ENCODE data around the gene TTC28. TPM values are rescaled to one million over a fixed set of nuclear protein-coding genes. Genes with fewer than 3 reads are reported as not detected.

The TTC28 gene
- total RNA-seq, 1 donor from 2014 or later: 70.8 TPM

- TF ChIP-seq, protein P1, sequence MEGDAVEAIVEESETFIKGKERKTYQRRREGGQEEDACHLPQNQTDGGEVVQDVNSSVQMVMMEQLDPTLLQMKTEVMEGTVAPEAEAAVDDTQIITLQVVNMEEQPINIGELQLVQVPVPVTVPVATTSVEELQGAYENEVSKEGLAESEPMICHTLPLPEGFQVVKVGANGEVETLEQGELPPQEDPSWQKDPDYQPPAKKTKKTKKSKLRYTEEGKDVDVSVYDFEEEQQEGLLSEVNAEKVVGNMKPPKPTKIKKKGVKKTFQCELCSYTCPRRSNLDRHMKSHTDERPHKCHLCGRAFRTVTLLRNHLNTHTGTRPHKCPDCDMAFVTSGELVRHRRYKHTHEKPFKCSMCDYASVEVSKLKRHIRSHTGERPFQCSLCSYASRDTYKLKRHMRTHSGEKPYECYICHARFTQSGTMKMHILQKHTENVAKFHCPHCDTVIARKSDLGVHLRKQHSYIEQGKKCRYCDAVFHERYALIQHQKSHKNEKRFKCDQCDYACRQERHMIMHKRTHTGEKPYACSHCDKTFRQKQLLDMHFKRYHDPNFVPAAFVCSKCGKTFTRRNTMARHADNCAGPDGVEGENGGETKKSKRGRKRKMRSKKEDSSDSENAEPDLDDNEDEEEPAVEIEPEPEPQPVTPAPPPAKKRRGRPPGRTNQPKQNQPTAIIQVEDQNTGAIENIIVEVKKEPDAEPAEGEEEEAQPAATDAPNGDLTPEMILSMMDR (IDR thresholded peaks at IDR 0.05; ENCODE audit: unreplicated experiment): no peak
- no peak overlapping the region for H3K27ac Mint-ChIP-seq (ENCODE audit: unreplicated experiment)
- peaks cover 8% of the 10 kb centered on the region for H3K27me3 Mint-ChIP-seq (ENCODE audit: unreplicated experiment)
- H3K4me3 Mint-ChIP-seq (ENCODE audit: unreplicated experiment): no peak overlapping the region
- H3K4me1 Mint-ChIP-seq (ENCODE audit: unreplicated experiment): no peaks in the 10 kb centered on the region
- H3K9me3 Mint-ChIP-seq (ENCODE audit: unreplicated experiment): no peaks in the 10 kb centered on the region
- no peak for DNase-seq (ENCODE audit: low spot score)
- H3K36me3 Mint-ChIP-seq (ENCODE audit: low read depth, unreplicated experiment): peaks cover 22% of the 10 kb centered on the region
Observed at GRCh38 chr22:28008649-28009048, 671.0 kb downstream of the TTC28 start.

DNA sequence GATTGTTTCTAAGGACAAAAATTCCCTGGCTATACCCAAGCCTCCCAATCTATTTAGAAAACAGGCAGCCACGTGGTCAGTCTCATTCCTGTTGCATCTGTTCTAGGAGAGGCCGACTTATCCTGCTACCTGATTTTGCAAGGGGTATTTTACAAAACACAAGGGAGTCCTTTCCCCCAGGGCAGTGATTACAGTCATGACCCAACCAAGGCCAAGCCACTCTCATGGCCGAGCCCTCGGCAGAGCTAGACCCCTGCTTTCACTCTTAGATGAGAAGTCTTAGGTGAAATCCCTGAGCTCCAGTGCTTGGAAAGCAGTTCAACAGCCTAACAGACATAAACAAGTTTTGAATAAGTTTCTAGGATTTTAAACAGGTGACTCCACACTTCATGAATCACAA, 671.6 kb downstream of the TTC28 start:
- TF ChIP-seq, protein P1 (IDR thresholded peaks at IDR 0.05; ENCODE audit: unreplicated experiment): no peak
- peaks cover 22% of the 10 kb centered on the region for H3K36me3 Mint-ChIP-seq (ENCODE audit: low read depth, unreplicated experiment)
- DNase-seq (ENCODE audit: low spot score): no peak
- H3K27me3 Mint-ChIP-seq (ENCODE audit: unreplicated experiment): peaks cover 8% of the 10 kb centered on the region
- no peak overlapping the region for H3K4me3 Mint-ChIP-seq (ENCODE audit: unreplicated experiment)
- no peaks in the 10 kb centered on the region for H3K9me3 Mint-ChIP-seq (ENCODE audit: unreplicated experiment)
- H3K4me1 Mint-ChIP-seq (ENCODE audit: unreplicated experiment): no peaks in the 10 kb centered on the region
- no peak overlapping the region for H3K27ac Mint-ChIP-seq (ENCODE audit: unreplicated experiment)

GRCh38 chr22:28006271-28006670, 673.4 kb downstream of the TTC28 start:
- DNase-seq (ENCODE audit: low spot score): no peak
- Mint-ChIP-seq H3K36me3 (ENCODE audit: low read depth, unreplicated experiment) (peaks cover 14% of the 10 kb centered on the region), H3K27ac (ENCODE audit: unreplicated experiment) (no peak overlapping the region)

GRCh38 chr22:28005513-28005912, 674.1 kb downstream of the TTC28 start:
- Mint-ChIP-seq H3K4me1 (ENCODE audit: unreplicated experiment) (no peaks in the 10 kb centered on the region), H3K4me3 (ENCODE audit: unreplicated experiment) (peak overlapping the region; percentile 28), H3K9me3 (ENCODE audit: unreplicated experiment) (no peaks in the 10 kb centered on the region), H3K36me3 (ENCODE audit: low read depth, unreplicated experiment) (peaks cover 19% of the 10 kb centered on the region), H3K27me3 (ENCODE audit: unreplicated experiment) (peaks cover 8% of the 10 kb centered on the region), H3K27ac (ENCODE audit: unreplicated experiment) (no peak overlapping the region)
- TF ChIP-seq, protein P1 (IDR thresholded peaks at IDR 0.05; ENCODE audit: unreplicated experiment): no peak
- no peak for DNase-seq (ENCODE audit: low spot score)

More at GRCh38 chr22:28006271-28006670, 673.4 kb downstream of the TTC28 start:
- Mint-ChIP-seq H3K4me3 (ENCODE audit: unreplicated experiment) (no peak overlapping the region), H3K27me3 (ENCODE audit: unreplicated experiment) (peaks cover 8% of the 10 kb centered on the region), H3K9me3 (ENCODE audit: unreplicated experiment) (no peaks in the 10 kb centered on the region), H3K4me1 (ENCODE audit: unreplicated experiment) (no peaks in the 10 kb centered on the region)
- TF ChIP-seq, protein P1 (IDR thresholded peaks at IDR 0.05; ENCODE audit: unreplicated experiment): no peak

GRCh38 chr22:28004021-28004420, 675.6 kb downstream of the TTC28 start:
- H3K9me3 Mint-ChIP-seq (ENCODE audit: unreplicated experiment): no peaks in the 10 kb centered on the region
- H3K27me3 Mint-ChIP-seq (ENCODE audit: unreplicated experiment): peaks cover 5% of the 10 kb centered on the region
- no peak overlapping the region for H3K4me3 Mint-ChIP-seq (ENCODE audit: unreplicated experiment)
- DNase-seq (ENCODE audit: low spot score): no peak
- H3K27ac Mint-ChIP-seq (ENCODE audit: unreplicated experiment): no peak overlapping the region
- TF ChIP-seq, protein P1 (IDR thresholded peaks at IDR 0.05; ENCODE audit: unreplicated experiment): no peak
- peaks cover 19% of the 10 kb centered on the region for H3K36me3 Mint-ChIP-seq (ENCODE audit: low read depth, unreplicated experiment)
- H3K4me1 Mint-ChIP-seq (ENCODE audit: unreplicated experiment): no peaks in the 10 kb centered on the region

All from endothelial cell (in vitro differentiated cells).